DOHH2 (cell line): Measurements from ENCODE around the gene SLC17A4.

Source experiments
- H3F3A ChIP-seq: fragments of 200-600 bp; sonication (generic), shearing (Covaris generic); 2 replicates; pipeline ENCODE4 v1.6.0; 2016; ENCODE audit warnings: antibody characterized with exemption, mild to moderate bottlenecking; ENCODE audit not compliant: control insufficient read depth, insufficient read depth
- H3K27ac ChIP-seq: fragments of 200-600 bp; sonication (generic); 2 replicates; pipeline ENCODE4 v1.5.1; 2014; ENCODE audit warnings: low read depth, mild to moderate bottlenecking, low read length, moderate library complexity
- H3K27me3 ChIP-seq: fragments of 200-600 bp; sonication (generic); 2 replicates; pipeline ENCODE4 v1.6.1; 2014; ENCODE audit warnings: mild to moderate bottlenecking, low read length, mixed read lengths; ENCODE audit not compliant: control insufficient read depth
- H3K36me3 ChIP-seq: fragments of 200-600 bp; sonication (generic); 2 replicates; pipeline ENCODE4 v1.6.1; 2014; ENCODE audit warnings: mild to moderate bottlenecking, low read length, moderate library complexity, mixed read lengths; ENCODE audit not compliant: control insufficient read depth
- H3K4me1 ChIP-seq: fragments of 200-600 bp; sonication (generic); 2 replicates; pipeline ENCODE4 v1.6.1; 2014; ENCODE audit warnings: mild to moderate bottlenecking, low read length, mixed read lengths; ENCODE audit not compliant: control insufficient read depth
- H3K4me2 ChIP-seq: fragments of 200-600 bp; sonication (generic); 2 replicates; pipeline ENCODE4 v1.6.0; 2014; ENCODE audit warnings: mild to moderate bottlenecking, low read length, moderate library complexity
- H3K4me3 ChIP-seq: fragments of 200-600 bp; sonication (generic); 2 replicates; pipeline ENCODE4 v1.5.1; 2014; ENCODE audit warnings: mild to moderate bottlenecking, low read length, mixed read lengths
- H3K79me2 ChIP-seq: fragments of 200-600 bp; sonication (generic); 2 replicates; pipeline ENCODE4 v1.6.1; 2014; ENCODE audit warnings: mild to moderate bottlenecking, low read length, mixed read lengths; ENCODE audit not compliant: control insufficient read depth
- H3K9me2 ChIP-seq: fragments of 200-600 bp; sonication (generic); replicated peaks from 2 replicates; pipeline ENCODE4 v1.6.1; 2014; ENCODE audit warnings: mild to moderate bottlenecking, low read length, mixed read lengths; ENCODE audit not compliant: control insufficient read depth
- H3K9me3 ChIP-seq: fragments of 200-600 bp; sonication (generic); 2 replicates; pipeline ENCODE4 v1.6.1; 2014; ENCODE audit warnings: antibody characterized with exemption, low read length, mixed read lengths; ENCODE audit not compliant: control insufficient read depth, insufficient read depth
- H4K20me1 ChIP-seq: fragments of 200-600 bp; sonication (generic); 2 replicates; pipeline ENCODE4 v1.6.0; 2014; ENCODE audit warnings: low read depth, mild to moderate bottlenecking, antibody characterized with exemption, low read length, moderate library complexity; ENCODE audit not compliant: control insufficient read depth, insufficient read depth
- EZH2phosphoT487 ChIP-seq: fragments of 200-600 bp; sonication (generic); IDR thresholded peaks from 2 replicates; pipeline ENCODE4 v1.6.1; 2017; ENCODE audit warnings: borderline replicate concordance, mild to moderate bottlenecking, antibody characterized with exemption, low read length, moderate library complexity, mixed read lengths
- TF ChIP-seq, protein P1 (sequence below): fragments of 200-600 bp; sonication (generic); IDR thresholded peaks from one replicate; pipeline ENCODE4 v1.5.1; 2014; ENCODE audit warnings: antibody characterized with exemption, mild to moderate bottlenecking, low read depth, low read length; ENCODE audit not compliant: poor library complexity, severe bottlenecking

SLC17A4 gene

GRCh38 chr6:25815194-25815593, 60.7 kb downstream of the SLC17A4 start:
- TF ChIP-seq, protein P1, sequence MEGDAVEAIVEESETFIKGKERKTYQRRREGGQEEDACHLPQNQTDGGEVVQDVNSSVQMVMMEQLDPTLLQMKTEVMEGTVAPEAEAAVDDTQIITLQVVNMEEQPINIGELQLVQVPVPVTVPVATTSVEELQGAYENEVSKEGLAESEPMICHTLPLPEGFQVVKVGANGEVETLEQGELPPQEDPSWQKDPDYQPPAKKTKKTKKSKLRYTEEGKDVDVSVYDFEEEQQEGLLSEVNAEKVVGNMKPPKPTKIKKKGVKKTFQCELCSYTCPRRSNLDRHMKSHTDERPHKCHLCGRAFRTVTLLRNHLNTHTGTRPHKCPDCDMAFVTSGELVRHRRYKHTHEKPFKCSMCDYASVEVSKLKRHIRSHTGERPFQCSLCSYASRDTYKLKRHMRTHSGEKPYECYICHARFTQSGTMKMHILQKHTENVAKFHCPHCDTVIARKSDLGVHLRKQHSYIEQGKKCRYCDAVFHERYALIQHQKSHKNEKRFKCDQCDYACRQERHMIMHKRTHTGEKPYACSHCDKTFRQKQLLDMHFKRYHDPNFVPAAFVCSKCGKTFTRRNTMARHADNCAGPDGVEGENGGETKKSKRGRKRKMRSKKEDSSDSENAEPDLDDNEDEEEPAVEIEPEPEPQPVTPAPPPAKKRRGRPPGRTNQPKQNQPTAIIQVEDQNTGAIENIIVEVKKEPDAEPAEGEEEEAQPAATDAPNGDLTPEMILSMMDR, result no peak
- TF ChIP-seq EZH2phosphoT487, result no peak
- no peak overlapping the region for H3K4me2 ChIP-seq
- H3K4me3 ChIP-seq, result no peak overlapping the region
- no peaks in the 10 kb centered on the region for H3K79me2 ChIP-seq
- no peaks in the 10 kb centered on the region for H3K9me3 ChIP-seq
- H4K20me1 ChIP-seq, result no peaks in the 10 kb centered on the region
- H3K9me2 ChIP-seq, result no peaks in the 10 kb centered on the region
- H3K27ac ChIP-seq, result no peak overlapping the region
- no peaks in the 10 kb centered on the region for H3K4me1 ChIP-seq
- no peaks in the 10 kb centered on the region for H3F3A ChIP-seq
- H3K36me3 ChIP-seq, result no peaks in the 10 kb centered on the region
- H3K27me3 ChIP-seq, result no peaks in the 10 kb centered on the region

DNA sequence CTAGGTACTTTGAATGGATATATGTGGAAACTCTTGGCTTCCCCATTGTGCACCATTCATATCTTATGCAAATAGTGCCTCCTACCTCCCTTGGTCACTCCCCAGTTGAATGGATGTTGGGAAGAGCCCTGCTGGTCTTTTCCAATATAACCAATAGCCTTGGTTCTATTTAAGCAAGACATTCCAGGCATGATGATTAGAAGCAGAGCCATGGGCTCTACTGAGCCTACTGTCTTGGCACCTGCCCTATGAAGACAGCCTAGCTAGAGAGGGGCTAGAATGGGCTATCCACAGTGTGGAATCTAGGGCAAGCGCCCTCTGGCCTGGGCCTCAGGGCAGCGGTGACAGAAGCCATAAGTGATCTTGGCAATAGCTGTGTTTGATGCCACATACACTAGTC, 61.7 kb downstream of the SLC17A4 start:
- H3K4me3 ChIP-seq, result no peak overlapping the region

DNA sequence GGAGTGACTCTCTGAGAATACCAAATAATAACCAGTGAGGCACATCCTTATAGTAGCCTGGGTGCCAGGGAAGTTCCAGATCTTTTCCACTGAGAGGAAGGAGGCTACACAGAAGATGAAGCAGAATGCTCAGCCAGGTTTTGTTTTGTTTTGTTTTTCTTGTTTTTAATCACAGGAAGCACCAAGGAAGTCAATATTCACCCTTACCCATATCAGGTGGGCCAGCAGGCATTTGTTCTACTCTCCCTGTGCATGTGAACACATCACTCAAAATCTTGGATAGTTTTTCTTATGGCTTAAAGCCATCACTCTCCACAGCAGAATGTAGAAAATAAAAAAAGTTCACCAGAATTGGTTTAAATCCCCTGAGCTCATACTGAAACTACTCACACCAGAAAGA, 66.8 kb downstream of the SLC17A4 start:
- Histone ChIP-seq H4K20me1 (no peaks in the 10 kb centered on the region), H3K9me3 (no peaks in the 10 kb centered on the region), H3K4me1 (no peaks in the 10 kb centered on the region), H3K4me2 (no peak overlapping the region), H3K79me2 (no peaks in the 10 kb centered on the region), H3K27me3 (peaks cover 10% of the 10 kb centered on the region; the same call in 1 of the 2 replicates), H3K9me2 (no peaks in the 10 kb centered on the region), H3K27ac (no peak overlapping the region), H3K36me3 (no peaks in the 10 kb centered on the region), H3F3A (no peaks in the 10 kb centered on the region), H3K4me3 (no peak overlapping the region)
- TF ChIP-seq, protein P1, result no peak
- TF ChIP-seq EZH2phosphoT487, result no peak

More for the DNA sequence above, 61.7 kb downstream of the SLC17A4 start:
- H3K4me2 ChIP-seq, result no peak overlapping the region
- no peaks in the 10 kb centered on the region for H3K9me3 ChIP-seq
- no peak overlapping the region for H3K27ac ChIP-seq
- H4K20me1 ChIP-seq, result no peaks in the 10 kb centered on the region
- H3K36me3 ChIP-seq, result no peaks in the 10 kb centered on the region
- H3K27me3 ChIP-seq, result no peaks in the 10 kb centered on the region
- H3K4me1 ChIP-seq, result no peaks in the 10 kb centered on the region
- no peaks in the 10 kb centered on the region for H3F3A ChIP-seq
- no peaks in the 10 kb centered on the region for H3K79me2 ChIP-seq
- H3K9me2 ChIP-seq, result no peaks in the 10 kb centered on the region
- TF ChIP-seq, protein P1, result no peak
- TF ChIP-seq EZH2phosphoT487, result no peak

- no peaks in the 10 kb centered on the region for H3K4me1 ChIP-seq
- no peaks in the 10 kb centered on the region for H3K79me2 ChIP-seq
- no peaks in the 10 kb centered on the region for H3K9me3 ChIP-seq
- TF ChIP-seq, protein P1, result no peak
- TF ChIP-seq EZH2phosphoT487, result no peak
- H3F3A ChIP-seq, result no peaks in the 10 kb centered on the region
- H3K4me3 ChIP-seq, result no peak overlapping the region
- H3K4me2 ChIP-seq, result no peak overlapping the region
- H3K27me3 ChIP-seq, result peaks cover 18% of the 10 kb centered on the region; the same call in 1 of the 2 replicates
- H4K20me1 ChIP-seq, result no peaks in the 10 kb centered on the region
- no peak overlapping the region for H3K27ac ChIP-seq
- no peaks in the 10 kb centered on the region for H3K9me2 ChIP-seq
- no peaks in the 10 kb centered on the region for H3K36me3 ChIP-seq
These were observed 74.8 kb downstream of the SLC17A4 start for GRCh38 chr6:25829375-25829774.
